DND-41 (cell line): ENCODE data around the gene C1D.

ENCODE experiments used
- EZH2 ChIP-seq: IDR thresholded peaks from 3 replicates; pipeline ENCODE4 v1.6.1; 2012; ENCODE audit warnings: borderline replicate concordance, low read depth, mild to moderate bottlenecking, moderate library complexity, low read length, inconsistent platforms; ENCODE audit not compliant: severe bottlenecking
- TF ChIP-seq, protein P1 (sequence below): IDR thresholded peaks from 2 replicates; pipeline ENCODE4 v1.5.1; 2012; ENCODE audit warnings: borderline replicate concordance, low read length, moderate library complexity, mild to moderate bottlenecking; ENCODE audit not compliant: poor library complexity, severe bottlenecking; ENCODE audit errors: extremely low read depth

DNA sequence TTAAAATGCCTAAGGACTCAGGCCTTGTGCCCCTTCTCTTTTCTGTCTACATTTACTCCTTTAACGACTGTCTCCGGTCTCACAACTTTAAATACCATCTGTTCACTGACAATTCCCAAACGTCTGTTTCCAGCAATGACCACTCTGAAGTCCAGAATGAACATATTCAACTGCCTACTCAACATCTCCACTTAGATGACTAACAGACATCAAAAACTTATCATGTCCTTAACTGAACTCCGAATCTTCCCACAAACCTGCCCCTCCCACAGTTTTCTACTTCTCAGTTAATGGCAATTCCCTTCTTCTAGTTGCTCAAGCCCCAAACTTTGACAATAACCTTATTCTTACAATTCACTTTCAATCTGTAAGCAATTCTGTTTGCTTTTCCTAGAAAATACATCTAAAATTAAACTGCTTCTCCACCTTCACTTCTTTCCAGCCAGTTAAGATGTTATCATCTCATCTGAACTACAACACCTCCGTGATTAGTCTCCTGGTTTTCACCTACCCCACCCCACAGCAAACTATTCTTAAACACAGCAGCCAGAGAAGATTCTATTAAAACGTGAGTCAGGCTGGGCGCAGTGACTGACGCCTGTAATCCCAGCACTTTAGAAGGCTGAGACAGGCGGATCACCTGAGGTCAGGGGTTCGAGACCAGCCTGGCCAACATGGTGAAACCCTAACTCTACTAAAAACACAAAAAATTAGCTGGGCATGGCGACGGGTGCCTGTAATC lies 2.8 kb downstream of the C1D start:
- TF ChIP-seq, protein P1, sequence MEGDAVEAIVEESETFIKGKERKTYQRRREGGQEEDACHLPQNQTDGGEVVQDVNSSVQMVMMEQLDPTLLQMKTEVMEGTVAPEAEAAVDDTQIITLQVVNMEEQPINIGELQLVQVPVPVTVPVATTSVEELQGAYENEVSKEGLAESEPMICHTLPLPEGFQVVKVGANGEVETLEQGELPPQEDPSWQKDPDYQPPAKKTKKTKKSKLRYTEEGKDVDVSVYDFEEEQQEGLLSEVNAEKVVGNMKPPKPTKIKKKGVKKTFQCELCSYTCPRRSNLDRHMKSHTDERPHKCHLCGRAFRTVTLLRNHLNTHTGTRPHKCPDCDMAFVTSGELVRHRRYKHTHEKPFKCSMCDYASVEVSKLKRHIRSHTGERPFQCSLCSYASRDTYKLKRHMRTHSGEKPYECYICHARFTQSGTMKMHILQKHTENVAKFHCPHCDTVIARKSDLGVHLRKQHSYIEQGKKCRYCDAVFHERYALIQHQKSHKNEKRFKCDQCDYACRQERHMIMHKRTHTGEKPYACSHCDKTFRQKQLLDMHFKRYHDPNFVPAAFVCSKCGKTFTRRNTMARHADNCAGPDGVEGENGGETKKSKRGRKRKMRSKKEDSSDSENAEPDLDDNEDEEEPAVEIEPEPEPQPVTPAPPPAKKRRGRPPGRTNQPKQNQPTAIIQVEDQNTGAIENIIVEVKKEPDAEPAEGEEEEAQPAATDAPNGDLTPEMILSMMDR, result no peak
- no peak for TF ChIP-seq EZH2
